H9 (cell line): Measurements from ENCODE around the gene AKAP5. TPM values are rescaled to one million over a fixed set of nuclear protein-coding genes. Genes with fewer than 3 reads are reported as not detected.

Experiments
- DNase-seq: peaks from one replicate; pipeline ENCODE4 v3.0.0-alpha.2; 2017
- H2AFZ ChIP-seq: one replicate; pipeline ENCODE4 v1.6.1; 2013; ENCODE audit warnings: mild to moderate bottlenecking, low read length, control low read depth, moderate library complexity
- H2AK5ac ChIP-seq: 2 replicates; pipeline ENCODE4 v1.6.1; 2013; ENCODE audit warnings: low read length, control low read depth, mixed read lengths; ENCODE audit not compliant: insufficient read length
- H2BK120ac ChIP-seq: one replicate; pipeline ENCODE4 v1.6.1; 2013; ENCODE audit warnings: low read depth, mild to moderate bottlenecking, low read length, control low read depth, inconsistent platforms; ENCODE audit not compliant: poor library complexity, severe bottlenecking
- H2BK12ac ChIP-seq: 2 replicates; pipeline ENCODE4 v1.6.1; 2013; ENCODE audit warnings: low read length, control low read depth, mixed read lengths, low read depth; ENCODE audit not compliant: insufficient read length
- H2BK15ac ChIP-seq: 2 replicates; pipeline ENCODE4 v1.6.1; 2013; ENCODE audit warnings: low read depth, low read length, control low read depth
- H2BK20ac ChIP-seq: one replicate; pipeline ENCODE4 v1.6.1; 2013; ENCODE audit warnings: low read depth, mild to moderate bottlenecking, low read length, control low read depth, inconsistent platforms; ENCODE audit not compliant: poor library complexity, severe bottlenecking
- H2BK5ac ChIP-seq: 2 replicates; pipeline ENCODE4 v1.6.1; 2013; ENCODE audit warnings: low read length, control low read depth, mixed read lengths; ENCODE audit not compliant: insufficient read length
- H3K14ac ChIP-seq: 2 replicates; pipeline ENCODE4 v1.6.1; 2013; ENCODE audit warnings: low read length, control low read depth; ENCODE audit not compliant: insufficient read depth
- H3K18ac ChIP-seq: 2 replicates; pipeline ENCODE4 v1.6.1; 2013; ENCODE audit warnings: low read depth, mild to moderate bottlenecking, mixed read lengths, low read length, control low read depth; ENCODE audit not compliant: insufficient read length
- H3K23ac ChIP-seq: 2 replicates; pipeline ENCODE4 v1.6.1; 2013; ENCODE audit warnings: low read length, control low read depth, mixed read lengths, low read depth; ENCODE audit not compliant: insufficient read length
- H3K23me2 ChIP-seq: 2 replicates; pipeline ENCODE4 v1.6.1; 2013; ENCODE audit warnings: low read depth, mild to moderate bottlenecking, mixed read lengths, low read length, control low read depth; ENCODE audit not compliant: insufficient read length, poor library complexity, severe bottlenecking
- H3K27ac ChIP-seq: 2 replicates; pipeline ENCODE4 v1.5.1; 2013; ENCODE audit warnings: low read length, control low read depth, mixed read lengths, low read depth; ENCODE audit not compliant: insufficient read length
- H3K27me3 ChIP-seq: 2 replicates; pipeline ENCODE4 v1.6.1; 2013; ENCODE audit warnings: low read length, control low read depth, inconsistent platforms; ENCODE audit not compliant: insufficient read depth
- H3K4ac ChIP-seq: 2 replicates; pipeline ENCODE4 v1.6.1; 2013; ENCODE audit warnings: low read depth, mild to moderate bottlenecking, control low read depth, inconsistent platforms, low read length, moderate library complexity
- H3K4me1 ChIP-seq: 2 replicates; pipeline ENCODE4 v1.6.1; 2013; ENCODE audit warnings: low read length, control low read depth, inconsistent platforms; ENCODE audit not compliant: insufficient read depth
- H3K4me2 ChIP-seq: 2 replicates; pipeline ENCODE4 v1.6.1; 2013; ENCODE audit warnings: low read length, control low read depth, mixed read lengths; ENCODE audit not compliant: insufficient read length, insufficient read depth
- H3K56ac ChIP-seq: 2 replicates; pipeline ENCODE4 v1.6.1; 2013; ENCODE audit warnings: low read depth, mild to moderate bottlenecking, mixed read lengths, low read length, control low read depth; ENCODE audit not compliant: insufficient read length
- H3K79me1 ChIP-seq: 2 replicates; pipeline ENCODE4 v1.6.1; 2013; ENCODE audit warnings: low read depth, mild to moderate bottlenecking, moderate library complexity, low read length, control low read depth, inconsistent platforms; ENCODE audit not compliant: insufficient read depth, poor library complexity, severe bottlenecking
- H3K79me2 ChIP-seq: 2 replicates; pipeline ENCODE4 v1.6.1; 2013; ENCODE audit warnings: low read length, control low read depth, inconsistent platforms; ENCODE audit not compliant: insufficient read depth
- H3K9ac ChIP-seq: 2 replicates; pipeline ENCODE4 v1.6.1; 2013; ENCODE audit warnings: low read length, control low read depth, mixed read lengths; ENCODE audit not compliant: insufficient read length; ENCODE audit errors: extremely low read depth
- H3K9me3 ChIP-seq: one replicate; pipeline ENCODE4 v1.6.1; 2013; ENCODE audit warnings: low read depth, low read length, inconsistent platforms; ENCODE audit not compliant: control insufficient read depth
- H3T11ph ChIP-seq: one replicate; pipeline ENCODE4 v1.6.1; 2013; ENCODE audit warnings: mild to moderate bottlenecking, low read length, control low read depth, inconsistent platforms
- H4K20me1 ChIP-seq: one replicate; pipeline ENCODE4 v1.6.1; 2013; ENCODE audit not compliant: control insufficient read depth, insufficient read length, insufficient read depth
- H4K5ac ChIP-seq: 2 replicates; pipeline ENCODE4 v1.6.1; 2013; ENCODE audit warnings: low read depth, mild to moderate bottlenecking, mixed read lengths, low read length, control low read depth; ENCODE audit not compliant: insufficient read length
- H4K8ac ChIP-seq: replicated peaks from 2 replicates; pipeline ENCODE4 v1.6.1; 2013; ENCODE audit warnings: low read length, control low read depth, mixed read lengths, low read depth; ENCODE audit not compliant: insufficient read length
- H4K91ac ChIP-seq: 2 replicates; pipeline ENCODE4 v1.6.1; 2013; ENCODE audit warnings: low read depth, mild to moderate bottlenecking, moderate library complexity, mixed read lengths, low read length, control low read depth; ENCODE audit not compliant: insufficient read length
- H3K27ac Mint-ChIP-seq, 3 experiments: 2 replicates in 2 of 3; 3 replicates in 1 of 3; pipeline ENCODE4 v1.8.0; 2020 to 2021; ENCODE audit warnings: mixed read lengths in 3 of 3, mild to moderate bottlenecking in 1 of 3, moderate library complexity in 1 of 3
- H3K27me3 Mint-ChIP-seq: 2 replicates; pipeline ENCODE4 v1.8.0; 2021; ENCODE audit warnings: low read depth, mild to moderate bottlenecking, moderate library complexity, mixed read lengths
- H3K36me3 Mint-ChIP-seq, 3 experiments: 2 replicates in 2 of 3; 3 replicates in 1 of 3; pipeline ENCODE4 v1.8.0; 2020 to 2021; ENCODE audit warnings: low read depth in 3 of 3, mixed read lengths in 3 of 3; ENCODE audit not compliant: insufficient read depth in 1 of 3
- H3K4me1 Mint-ChIP-seq, 2 experiments: 2 replicates each; pipeline ENCODE4 v1.8.0; 2020; ENCODE audit warnings: mixed read lengths in 2 of 2
- H3K4me3 Mint-ChIP-seq, 2 experiments: 2 replicates in 1 of 2; 3 replicates in 1 of 2; pipeline ENCODE4 v1.8.0; 2020 to 2021; ENCODE audit warnings: mild to moderate bottlenecking in 2 of 2, mixed read lengths in 2 of 2, moderate library complexity in 1 of 2
- H3K9me3 Mint-ChIP-seq, 2 experiments: 2 replicates in 1 of 2; 3 replicates in 1 of 2; pipeline ENCODE4 v1.8.0; 2020; ENCODE audit warnings: mild to moderate bottlenecking in 2 of 2, mixed read lengths in 2 of 2, moderate library complexity in 1 of 2
- WGBS: extraction: QIAGEN DNeasy Blood & Tissue Kit; methylation state at CpG from one replicate; pipeline ENCODE4 v1.1.7; 2013; ENCODE audit warnings: missing lambda C conversion rate, low lambda C conversion rate, mixed read lengths; ENCODE audit not compliant: insufficient read length; ENCODE audit errors: extremely low coverage; 5-methylcytosine and 5-hydroxymethylcytosine counted together
- total RNA-seq: library from RNA; stranded (reverse); gene quantifications from 2 replicates; pipeline ENCODE4 v1.2.1, GENCODE V29; 2021
- TF ChIP-seq, protein P1 (sequence below): fragments of 200-600 bp; sonication (generic); conservative IDR thresholded peaks from 3 replicates; pipeline ENCODE4 v1.8.0; 2021; ENCODE audit warnings: antibody characterized with exemption, mild to moderate bottlenecking

AKAP5 gene
- total RNA-seq, 1 experiment from 2014 or later: 2.5 TPM

DNA sequence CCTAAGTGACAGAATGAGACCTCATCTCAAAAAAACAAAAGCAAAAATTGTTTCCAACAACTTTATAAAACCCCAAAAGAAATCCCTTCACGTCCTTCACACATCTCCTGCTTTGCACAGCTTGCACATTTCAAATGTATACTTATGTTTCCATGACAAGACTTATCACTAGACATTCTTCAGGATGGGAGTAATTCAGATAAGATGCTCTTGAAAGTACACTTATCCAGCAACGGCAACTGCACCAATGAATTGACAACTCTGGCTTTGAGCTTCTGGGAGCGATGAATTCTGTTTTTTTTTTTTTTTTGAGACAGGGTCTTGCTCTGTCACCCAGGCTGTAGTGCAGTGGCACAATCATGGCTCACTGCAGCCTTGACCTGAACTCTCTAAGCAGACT, 30.8 kb upstream of the AKAP5 start:
- Histone ChIP-seq H2BK15ac (no peak overlapping the region), H3K4ac (no peak overlapping the region), H2BK12ac (no peak overlapping the region), H3K9me3 (no peaks in the 10 kb centered on the region), H3K27me3 (no peaks in the 10 kb centered on the region), H3T11ph (no peak overlapping the region), H3K14ac (no peak overlapping the region), H4K91ac (no peak overlapping the region), H2BK20ac (no peak overlapping the region), H3K4me1 (no peaks in the 10 kb centered on the region), H3K27ac (no peak overlapping the region), H2AFZ (no peak overlapping the region), H3K79me2 (no peaks in the 10 kb centered on the region), H2BK120ac (no peak overlapping the region), H2BK5ac (no peak overlapping the region), H3K56ac (no peak overlapping the region), H3K79me1 (no peaks in the 10 kb centered on the region), H3K18ac (no peak overlapping the region), H3K9ac (no peak overlapping the region), H4K8ac (no peak overlapping the region), H3K23ac (no peak overlapping the region), H3K4me2 (no peak overlapping the region), H3K23me2 (no peaks in the 10 kb centered on the region), H2AK5ac (no peak overlapping the region), H4K5ac (no peak overlapping the region), H4K20me1 (no peaks in the 10 kb centered on the region)
- H3K4me3 Mint-ChIP-seq: no peak overlapping the region
- no peaks in the 10 kb centered on the region for H3K4me1 Mint-ChIP-seq
- no peak for DNase-seq
- peaks cover 47 to 91% (median 78%) of the 10 kb centered on the region in 3 experiments for H3K36me3 Mint-ChIP-seq
- no peaks in the 10 kb centered on the region for H3K27me3 Mint-ChIP-seq
- H3K27ac Mint-ChIP-seq: no peak overlapping the region; a peak in 1 of 7 replicates
- TF ChIP-seq, protein P1, sequence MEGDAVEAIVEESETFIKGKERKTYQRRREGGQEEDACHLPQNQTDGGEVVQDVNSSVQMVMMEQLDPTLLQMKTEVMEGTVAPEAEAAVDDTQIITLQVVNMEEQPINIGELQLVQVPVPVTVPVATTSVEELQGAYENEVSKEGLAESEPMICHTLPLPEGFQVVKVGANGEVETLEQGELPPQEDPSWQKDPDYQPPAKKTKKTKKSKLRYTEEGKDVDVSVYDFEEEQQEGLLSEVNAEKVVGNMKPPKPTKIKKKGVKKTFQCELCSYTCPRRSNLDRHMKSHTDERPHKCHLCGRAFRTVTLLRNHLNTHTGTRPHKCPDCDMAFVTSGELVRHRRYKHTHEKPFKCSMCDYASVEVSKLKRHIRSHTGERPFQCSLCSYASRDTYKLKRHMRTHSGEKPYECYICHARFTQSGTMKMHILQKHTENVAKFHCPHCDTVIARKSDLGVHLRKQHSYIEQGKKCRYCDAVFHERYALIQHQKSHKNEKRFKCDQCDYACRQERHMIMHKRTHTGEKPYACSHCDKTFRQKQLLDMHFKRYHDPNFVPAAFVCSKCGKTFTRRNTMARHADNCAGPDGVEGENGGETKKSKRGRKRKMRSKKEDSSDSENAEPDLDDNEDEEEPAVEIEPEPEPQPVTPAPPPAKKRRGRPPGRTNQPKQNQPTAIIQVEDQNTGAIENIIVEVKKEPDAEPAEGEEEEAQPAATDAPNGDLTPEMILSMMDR: no peak
- H3K9me3 Mint-ChIP-seq: no peaks in the 10 kb centered on the region
- no CpG with 5 or more reads among the region's 3 CpGs for WGBS
